HG02588 (cell line): ENCODE results near the gene PNPLA5.
"Not testable (repeated sequence)": the region's sequence is repeated elsewhere in the genome, so short reads cannot be mapped to it uniquely, and the experiment has no call there.

Experiments
- ATAC-seq: cut with Tn5 transposase; IDR thresholded peaks from one replicate; pipeline ENCODE4 v1.9.1; 2021; ENCODE audit warnings: mild to moderate bottlenecking, moderate library complexity; ENCODE audit not compliant: unreplicated experiment

Gene PNPLA5

DNA sequence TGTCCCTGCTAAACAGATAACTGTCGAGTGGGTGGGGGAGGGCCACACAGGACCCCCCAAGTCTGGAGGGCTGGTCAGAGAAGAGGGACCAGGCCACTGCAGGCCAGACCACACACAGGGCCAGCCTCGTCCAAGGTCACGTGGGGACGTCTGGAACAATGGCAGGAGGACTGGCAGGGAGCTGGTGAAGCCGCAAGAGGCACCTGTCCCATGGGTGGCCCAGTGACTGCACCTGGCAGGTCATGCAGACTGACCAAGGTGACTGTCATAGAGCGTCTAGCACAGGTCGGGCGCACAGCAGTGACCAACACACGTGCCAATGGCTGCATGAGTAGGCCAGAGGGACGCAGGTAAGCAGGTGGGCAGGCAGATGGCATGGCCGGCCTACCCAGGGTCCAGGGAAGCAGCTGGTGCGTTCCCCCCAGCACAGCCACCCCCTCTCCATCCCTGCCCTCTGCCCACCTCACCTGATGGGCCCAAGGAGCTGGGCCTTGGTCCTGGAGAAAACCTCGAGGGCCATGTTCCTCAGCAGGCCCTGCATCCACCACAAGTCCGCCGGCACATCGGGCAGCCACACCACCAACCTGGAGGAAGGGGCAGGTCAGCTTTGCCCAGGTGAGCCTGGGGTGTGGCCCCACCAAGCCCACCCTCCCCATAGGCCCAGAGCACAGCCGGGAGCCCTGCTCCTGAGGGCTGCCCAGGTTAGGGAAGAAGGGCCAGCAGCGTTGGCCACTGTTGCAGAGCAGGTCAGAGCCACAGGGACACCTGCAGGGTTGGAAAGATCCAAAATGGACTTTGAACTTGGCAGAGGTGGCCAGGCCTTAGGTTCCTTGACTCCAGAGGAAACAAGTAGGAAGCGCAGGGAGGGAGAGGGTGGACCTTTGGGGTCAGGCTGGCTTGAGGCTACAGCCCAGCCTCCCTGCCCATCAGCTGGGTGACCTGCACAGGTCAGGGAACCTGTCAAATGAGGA is 10.4 kb downstream of the PNPLA5 start:
- ATAC-seq = no peak

- no peak for ATAC-seq
These were observed 11.2 kb downstream of the PNPLA5 start for GRCh38 chr22:43880541-43880991.

GRCh38 chr22:43879901-43880540 is 11.8 kb downstream of the PNPLA5 start:
- no peak for ATAC-seq

DNA sequence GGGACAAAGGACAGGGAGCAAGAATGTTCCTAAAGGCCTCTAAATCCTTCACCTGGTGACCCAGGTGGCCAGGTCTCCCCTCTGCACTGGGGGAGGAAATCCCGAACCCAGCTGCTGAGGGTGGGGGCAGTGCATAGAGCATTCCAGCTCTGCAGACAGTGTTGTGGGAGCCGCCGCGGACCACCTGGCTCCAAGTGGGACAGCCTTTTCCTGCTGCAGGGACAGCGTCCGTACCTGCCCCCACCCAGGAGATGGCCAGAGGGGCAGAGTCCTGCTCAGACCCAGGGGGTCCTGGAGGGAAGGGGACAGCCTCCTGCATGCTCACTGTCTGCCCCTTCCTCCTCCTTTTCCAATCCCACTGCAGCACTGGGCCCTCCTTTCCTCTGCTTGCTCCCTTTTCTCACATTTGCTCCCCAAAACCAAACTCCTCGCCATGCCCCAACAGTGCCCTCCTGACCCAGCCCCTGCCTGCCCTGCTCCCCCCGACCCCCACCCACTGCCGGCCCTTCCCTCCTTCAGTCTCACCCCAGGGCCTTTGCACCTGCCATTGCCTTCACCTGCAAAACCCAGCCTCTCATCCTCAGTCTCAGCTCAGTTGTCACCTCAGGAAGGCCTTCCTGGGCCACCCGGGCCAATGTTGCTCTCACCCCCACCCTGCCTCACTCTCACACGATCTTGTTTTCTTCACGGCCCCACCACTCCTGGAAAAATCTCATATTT is 12.8 kb downstream of the PNPLA5 start:
- ATAC-seq = no peak

GRCh38 chr22:43878079-43878795 is 13.6 kb downstream of the PNPLA5 start:
- ATAC-seq = no peak

- ATAC-seq = no peak
These were observed 14.8 kb downstream of the PNPLA5 start for GRCh38 chr22:43876866-43877509.

GRCh38 chr22:43869799-43870198 is 22.0 kb downstream of the PNPLA5 start:
- ATAC-seq = no peak

- not testable (repeated sequence) for ATAC-seq
These were observed 22.8 kb downstream of the PNPLA5 start for GRCh38 chr22:43869001-43869400.

DNA sequence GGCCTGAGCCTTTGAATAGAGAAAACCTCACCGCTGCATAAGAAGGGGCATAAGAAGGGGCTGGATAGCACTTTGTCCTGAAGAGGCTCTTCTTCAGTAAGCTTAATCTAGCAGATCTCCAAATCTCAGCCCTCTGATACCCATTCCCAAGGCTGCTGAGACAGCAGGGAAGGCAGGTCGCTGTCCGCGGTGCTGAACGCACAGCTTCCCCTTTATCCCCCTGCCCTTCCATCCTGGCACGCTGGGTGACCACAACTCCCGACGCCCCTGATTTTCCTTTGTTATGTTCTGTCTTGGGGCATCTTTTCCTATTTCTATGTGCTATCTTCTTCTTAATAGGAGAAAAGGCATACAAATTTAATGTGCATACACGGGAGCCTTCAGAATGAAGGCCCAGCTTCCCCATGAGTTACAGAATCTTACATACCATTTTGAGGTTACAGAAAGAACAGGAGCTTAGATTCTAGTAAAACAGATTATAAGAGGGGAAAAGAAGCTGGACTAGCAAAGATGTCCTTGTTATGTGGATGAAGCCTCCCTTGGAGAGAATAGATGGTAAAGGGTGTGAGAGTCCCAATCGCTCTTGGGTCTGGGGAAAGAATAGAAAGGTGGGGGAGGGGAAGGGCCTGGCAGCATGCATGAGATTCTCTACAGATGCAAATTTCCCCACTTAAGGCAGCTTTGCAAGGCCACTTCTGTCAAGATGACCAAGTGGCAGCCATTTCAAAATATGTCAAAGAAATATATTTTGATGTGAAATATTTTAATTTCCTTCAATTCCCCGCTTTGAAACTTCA is 23.8 kb downstream of the PNPLA5 start:
- ATAC-seq = no peak

GRCh38 chr22:43862882-43863202 is 29.0 kb downstream of the PNPLA5 start:
- no peak for ATAC-seq

- no peak for ATAC-seq
These were observed 29.5 kb downstream of the PNPLA5 start, which contains the start of gene SULT4A1 for GRCh38 chr22:43862074-43862881. SULT4A1 (minus strand) TSS chr22:43862513; CDS start chr22:43862382, 131 bp downstream.

- ATAC-seq = no peak
These were observed 30.3 kb downstream of the PNPLA5 start for GRCh38 chr22:43861529-43861928.

GRCh38 chr22:43860831-43861230 is 31.0 kb downstream of the PNPLA5 start:
- no peak for ATAC-seq

DNA sequence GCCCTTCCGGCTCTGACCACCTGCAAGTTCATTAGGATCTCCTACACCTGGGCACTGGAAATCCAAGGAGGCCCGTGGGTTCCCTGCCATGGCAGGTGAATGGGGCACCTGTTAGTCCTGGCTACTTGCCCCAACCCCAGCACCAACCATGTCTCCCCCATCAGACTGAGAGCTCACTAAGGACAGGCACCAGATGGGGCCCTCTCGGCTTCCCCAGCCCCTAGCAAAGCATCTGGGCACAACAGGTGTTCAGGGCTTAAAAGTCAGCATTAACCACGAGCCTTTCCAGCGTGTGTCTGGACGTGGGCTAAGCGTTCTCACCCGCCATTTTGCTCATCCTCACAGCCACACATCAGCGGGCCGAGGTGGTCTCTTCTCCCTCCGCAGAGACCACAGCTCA is 31.7 kb downstream of the PNPLA5 start:
- no peak for ATAC-seq

DNA sequence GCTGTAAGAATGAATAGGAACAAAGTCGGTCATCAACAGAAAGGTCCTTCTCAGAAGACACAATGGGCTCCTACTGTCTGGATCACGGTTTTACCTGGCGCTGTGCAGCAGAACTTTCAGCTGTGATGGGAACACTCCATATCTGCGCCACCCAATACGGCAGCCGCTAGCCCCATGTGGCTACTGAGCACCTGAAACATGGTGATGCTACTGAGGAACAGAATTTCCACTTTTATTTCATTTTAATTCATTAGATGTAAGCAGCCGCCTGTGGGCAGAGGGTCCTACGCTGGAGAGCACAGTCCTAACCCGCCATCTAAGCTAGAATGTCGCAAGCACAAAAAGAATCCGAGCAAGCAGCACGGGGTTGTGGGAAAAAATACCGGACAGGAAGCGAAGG is 32.2 kb downstream of the PNPLA5 start:
- ATAC-seq = no peak

DNA sequence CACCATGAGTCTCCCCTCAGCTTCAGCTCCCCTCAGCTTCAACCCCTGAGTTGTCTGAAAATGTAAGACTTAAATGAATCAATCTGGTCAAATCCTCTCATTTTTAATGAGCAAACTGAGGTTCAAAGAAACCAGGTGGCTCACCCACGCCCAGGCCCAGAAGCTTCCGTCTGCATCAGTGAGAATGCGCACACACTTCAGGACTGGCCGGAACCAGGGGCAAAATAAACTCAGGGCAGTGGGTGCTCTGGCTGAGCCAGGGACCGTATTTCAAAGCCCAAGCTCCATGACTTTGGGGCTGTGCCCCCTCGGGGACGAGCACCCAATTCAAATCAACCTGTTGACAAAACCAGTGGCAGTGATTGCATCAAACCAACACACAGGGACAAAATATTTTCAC is 32.6 kb downstream of the PNPLA5 start:
- ATAC-seq = no peak

DNA sequence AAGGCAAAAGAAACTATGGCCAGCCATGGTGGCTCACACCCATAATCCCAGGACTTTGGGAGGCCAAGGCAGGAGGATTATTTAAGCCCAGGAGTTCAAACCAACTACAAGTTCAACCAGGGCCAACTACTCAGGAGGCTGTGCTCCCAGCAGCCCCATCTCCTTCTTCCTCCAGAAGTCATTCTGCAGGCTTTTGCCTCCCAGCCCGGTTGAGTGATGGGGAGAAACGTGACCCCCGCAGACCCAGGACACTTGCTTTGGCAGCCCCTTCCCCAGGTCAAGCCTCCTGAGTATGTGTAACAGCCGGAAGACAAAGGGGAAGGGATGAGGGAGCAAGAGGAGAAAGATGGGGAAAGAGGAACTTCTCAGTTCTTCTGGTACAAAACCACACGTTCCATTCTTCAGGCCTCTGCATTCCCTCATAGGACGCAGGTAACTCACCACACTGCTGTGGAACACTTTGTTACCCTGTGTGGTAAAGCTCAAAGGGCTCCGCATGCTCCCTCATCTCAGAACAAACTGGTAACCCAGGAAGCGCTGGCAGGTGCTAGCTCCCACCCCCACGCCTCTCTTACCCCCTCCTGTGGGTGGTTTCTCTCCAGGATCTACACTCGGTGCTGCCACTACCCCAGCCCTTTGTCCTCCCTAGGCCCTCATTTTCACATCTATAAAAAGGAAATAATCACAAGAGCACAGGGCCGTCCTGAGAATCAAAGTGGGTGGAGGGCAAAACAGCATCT is 33.5 kb downstream of the PNPLA5 start:
- ATAC-seq = no peak

DNA sequence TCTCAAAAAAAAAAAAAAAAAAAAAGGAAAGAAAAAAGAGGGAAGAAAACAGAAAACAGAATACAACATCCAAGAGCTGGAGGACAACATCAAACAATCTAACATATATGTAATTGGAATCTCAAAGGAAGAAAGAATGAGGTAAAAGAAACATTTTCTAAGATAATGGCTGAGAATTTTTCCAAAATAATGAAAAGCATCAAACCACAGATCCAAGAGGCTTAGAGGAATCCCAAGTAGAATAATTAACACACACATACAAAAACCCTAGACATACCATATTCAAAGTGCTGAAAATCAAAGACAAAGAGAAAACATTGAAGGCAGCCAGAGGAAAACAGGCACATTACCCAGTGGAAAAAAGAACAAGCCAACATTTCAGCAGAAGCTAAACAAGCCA is 34.4 kb downstream of the PNPLA5 start:
- ATAC-seq = no peak
